GM04504 (cell line): Measurements from ENCODE around the gene MARCHF6.
"Not testable (repeated sequence)": the region's sequence is repeated elsewhere in the genome, so short reads cannot be mapped to it uniquely, and the experiment has no call there.

ENCODE experiments used
- DNase-seq: peaks from one replicate; pipeline ENCODE4 v3.0.0-alpha.2; 2012; ENCODE audit warnings: low read depth

MARCHF6 gene

GRCh38 chr5:10351199-10351905 lies 2.1 kb upstream of the MARCHF6 start:
- DNase-seq = no peak

DNA sequence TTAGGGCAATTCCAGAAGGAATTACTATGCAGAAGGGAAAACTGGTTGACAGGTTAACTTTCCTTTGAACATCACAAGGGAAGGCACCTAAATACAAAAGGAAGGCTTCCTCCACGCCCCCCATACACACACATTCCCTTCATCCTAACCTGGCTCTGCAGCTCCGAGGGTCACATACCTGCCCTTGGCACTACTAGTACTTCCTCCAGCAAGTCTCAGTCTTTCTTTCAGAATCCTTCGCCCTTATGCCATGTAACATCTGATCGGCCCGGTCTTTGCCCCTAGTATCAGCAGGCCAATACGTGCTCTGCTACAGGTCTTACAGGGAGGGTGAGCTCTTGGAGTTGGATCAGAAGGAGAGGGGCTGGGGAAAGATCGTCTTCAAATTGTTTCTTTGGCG lies 1.6 kb upstream of the MARCHF6 start:
- no peak for DNase-seq

DNA sequence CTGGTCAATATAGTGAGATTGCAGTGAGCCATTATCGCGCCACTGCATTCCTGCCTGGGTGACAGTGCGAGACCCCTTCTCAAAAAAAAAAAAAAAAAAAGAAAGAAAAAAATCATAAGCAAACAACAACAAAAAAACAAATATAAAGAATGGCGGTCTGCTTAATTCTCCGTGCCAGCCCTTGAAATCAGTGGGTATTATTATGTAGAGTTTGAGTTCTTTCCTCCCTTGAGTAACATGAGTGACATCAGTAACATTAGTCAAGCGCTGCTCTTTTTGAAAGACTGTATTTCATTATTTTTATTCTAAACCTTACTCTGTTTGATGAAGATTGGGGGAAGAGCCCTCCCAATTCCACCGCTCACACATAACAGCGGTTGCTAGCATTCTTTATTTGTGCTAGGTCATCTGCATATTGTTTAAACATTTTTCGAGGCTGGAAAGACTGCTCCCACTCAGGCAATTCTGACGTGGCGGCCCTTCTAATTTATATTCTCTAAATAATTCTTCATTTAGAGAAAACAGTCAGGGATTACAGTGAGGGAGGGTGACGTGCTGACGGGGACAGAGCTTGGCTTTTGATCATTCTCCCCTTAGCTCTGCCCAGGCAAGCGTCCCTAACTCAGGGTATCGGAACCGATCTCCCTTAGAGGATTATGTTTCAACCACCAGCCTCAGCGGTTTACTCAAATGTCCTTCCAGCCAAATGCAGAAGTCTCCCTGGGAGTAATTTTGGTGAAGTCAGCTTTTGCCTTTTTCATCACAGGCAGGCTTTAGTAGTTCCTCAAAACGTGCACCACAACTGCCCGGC lies 860 bp upstream of the MARCHF6 start:
- no peak for DNase-seq

DNA sequence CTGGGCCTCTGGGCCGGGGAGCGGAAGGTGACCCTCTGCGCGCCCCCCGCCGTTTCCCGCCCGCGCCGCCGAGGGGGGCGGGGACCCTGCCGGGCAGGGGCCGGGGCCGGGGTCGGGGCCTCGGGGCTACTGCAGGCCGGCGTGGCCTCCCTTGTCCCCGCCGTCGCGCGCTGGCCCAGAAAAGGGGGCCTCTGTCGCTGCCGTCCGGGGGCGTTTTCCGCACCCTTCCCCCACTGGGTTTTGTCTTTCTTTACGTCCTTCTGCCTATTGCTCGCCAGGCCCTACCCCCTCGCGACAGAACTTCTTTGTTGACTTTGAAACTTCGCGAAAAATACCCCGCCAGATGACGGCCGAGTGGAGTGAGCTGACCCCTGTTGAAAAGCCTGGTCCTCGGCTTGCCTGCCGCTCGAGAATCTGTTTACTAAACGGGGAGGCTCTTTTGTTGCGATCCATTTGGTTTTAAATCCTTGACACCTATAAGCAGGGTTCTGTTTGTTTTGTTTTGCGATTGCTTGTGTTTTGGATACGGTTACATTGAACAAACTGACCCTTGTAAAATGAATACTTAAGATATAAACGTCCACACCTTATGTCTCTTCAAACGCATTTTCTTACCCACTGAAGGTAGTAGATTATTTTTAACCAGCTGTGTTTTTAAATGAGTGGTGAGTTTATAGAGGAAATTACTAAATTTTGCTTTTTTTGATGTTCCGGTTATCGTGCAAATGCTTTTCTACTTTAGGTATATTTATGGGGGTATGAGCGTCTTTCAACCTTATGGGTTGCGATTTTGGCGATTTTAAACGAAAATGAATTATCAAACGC lies 765 bp downstream of the MARCHF6 start:
- DNase-seq = no peak

DNA sequence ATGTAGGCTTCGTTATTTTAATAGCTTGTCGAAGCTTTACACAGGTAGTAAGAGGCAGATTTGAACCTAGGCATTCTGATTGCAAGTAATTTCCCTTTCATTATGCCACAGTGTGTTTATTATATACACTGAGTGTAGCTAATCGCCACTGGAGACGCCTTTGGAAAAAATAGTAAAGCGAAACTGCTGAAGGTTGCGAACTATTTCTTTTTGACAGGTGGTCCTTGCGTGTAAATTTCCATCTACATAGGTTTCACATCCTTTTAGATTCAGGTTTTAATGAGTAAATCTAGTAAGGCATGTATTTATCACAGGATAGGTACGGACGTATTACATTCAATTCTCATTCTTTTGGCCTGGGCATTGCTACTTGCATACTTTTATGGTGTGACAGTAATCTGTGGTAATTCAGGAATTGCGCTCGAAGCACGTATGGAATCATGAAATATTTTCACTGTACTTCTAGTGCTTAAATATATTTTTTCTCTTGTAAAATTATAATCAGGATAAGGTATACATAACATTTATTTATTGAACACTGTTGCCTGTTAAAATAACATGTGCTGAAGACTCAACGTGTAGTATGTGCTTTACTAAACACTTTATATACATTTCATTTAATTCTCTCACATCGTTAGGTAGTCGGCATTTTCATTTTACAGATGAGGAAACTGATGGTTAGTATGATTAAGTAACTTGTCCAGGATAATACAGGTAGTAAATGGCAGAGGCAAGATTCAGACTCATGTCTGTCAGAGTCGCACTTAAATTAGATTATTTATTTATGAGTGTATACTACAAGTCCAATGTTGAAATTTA lies 1.8 kb downstream of the MARCHF6 start:
- DNase-seq = no peak

- DNase-seq = no peak
These were observed 5.5 kb downstream of the MARCHF6 start for GRCh38 chr5:10358999-10359398.

GRCh38 chr5:10360686-10361085 lies 7.2 kb downstream of the MARCHF6 start:
- DNase-seq = no peak

DNA sequence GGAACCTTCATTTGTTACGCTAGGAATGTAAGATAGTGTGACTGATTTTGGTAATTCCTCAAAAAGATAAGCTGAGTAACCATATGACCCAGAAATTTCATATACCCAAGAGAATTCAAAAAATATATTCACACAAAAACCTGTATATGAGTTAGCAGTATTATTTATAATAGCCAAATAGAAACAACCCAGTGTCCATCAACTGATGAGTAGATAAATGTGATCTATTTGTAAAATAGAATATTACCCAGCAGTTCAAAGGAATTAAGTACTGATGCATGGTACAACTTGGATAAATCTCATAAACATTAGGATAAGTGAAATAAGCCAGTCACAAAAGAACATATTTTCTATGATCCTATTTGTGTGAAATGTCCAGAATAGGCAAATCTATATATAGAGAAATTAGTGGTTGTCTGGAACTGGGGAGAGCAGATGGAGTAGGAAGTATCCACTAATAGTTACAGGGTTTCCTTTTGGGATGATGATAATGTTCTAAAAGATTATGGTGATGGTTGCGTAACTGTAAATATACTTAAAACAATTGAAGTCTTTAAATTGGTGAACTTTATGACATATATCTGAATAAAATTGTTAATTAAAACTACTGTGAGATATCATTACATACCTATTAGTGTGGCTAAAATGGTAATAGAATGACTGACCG lies 10.2 kb downstream of the MARCHF6 start:
- no peak for DNase-seq

- DNase-seq = no peak
These were observed 10.7 kb downstream of the MARCHF6 start for GRCh38 chr5:10364186-10364689.

DNA sequence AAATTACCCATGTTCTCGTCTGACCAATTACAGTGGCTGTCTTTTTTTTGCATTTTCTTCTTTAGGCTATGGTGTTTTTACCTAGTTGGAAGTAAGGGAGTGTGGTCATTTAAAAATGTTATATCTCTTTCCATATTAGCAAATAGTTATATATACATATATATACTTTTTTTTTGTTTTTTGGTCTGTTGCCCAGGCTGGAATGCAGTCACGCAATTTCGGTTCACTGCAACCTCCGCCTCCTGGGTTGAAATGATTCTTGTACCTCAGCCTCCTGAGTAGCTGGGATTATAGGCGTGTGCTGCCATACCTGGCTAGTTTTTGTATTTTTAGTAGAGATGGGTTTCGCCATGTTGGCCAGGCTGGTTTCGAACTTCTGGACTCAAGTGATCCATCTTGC lies 12.3 kb downstream of the MARCHF6 start:
- DNase-seq = no peak

DNA sequence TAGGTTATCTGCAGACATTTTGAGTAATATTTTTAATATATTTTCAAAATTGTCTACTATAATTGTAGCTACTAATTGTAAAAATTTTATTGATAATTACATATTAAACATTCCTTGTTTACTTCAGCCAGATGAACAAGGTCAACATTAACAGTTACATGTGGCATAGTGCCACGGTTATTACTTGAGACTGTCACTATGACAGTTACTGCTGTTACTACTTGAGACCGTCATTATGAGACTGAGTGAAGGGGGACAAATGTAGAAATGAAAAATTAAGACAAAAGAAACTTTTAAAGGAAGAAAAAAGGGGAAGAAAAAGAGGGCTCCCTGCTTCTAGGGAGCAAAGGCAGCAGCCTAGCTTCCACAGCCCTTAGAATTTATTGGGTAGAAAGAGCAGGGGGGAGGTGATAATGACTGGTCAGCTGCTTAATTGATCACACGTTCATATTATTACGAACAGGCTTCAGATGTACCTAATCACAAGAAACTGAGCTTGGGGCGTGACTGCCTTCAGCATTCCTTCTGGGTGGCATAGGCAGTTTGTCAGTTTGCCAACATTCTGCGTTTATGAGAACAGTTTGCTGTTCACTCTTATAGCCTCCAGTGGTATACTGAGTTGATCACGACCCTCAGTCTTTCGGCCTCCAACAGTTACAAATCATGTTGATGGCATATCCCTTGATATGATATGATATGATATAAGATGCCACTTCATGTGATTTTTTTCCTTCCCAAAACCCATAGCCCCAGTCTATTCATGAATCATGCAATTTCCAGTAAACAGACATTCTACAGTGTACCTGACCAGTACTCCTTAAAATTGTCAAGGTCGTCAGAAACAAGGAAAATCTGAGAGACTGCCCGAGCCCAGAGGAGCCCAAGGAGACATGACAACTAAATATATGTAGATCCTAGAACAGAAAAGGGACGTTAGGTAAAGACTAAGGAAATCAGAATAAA lies 13.1 kb downstream of the MARCHF6 start:
- DNase-seq = no peak

- no peak for DNase-seq
These were observed 14.1 kb downstream of the MARCHF6 start for GRCh38 chr5:10367579-10367978.

- DNase-seq = no peak
These were observed 17.4 kb downstream of the MARCHF6 start for GRCh38 chr5:10370931-10371330.

GRCh38 chr5:10371369-10371768 lies 17.9 kb downstream of the MARCHF6 start:
- not testable (repeated sequence) for DNase-seq

GRCh38 chr5:10372726-10373709 lies 19.5 kb downstream of the MARCHF6 start:
- DNase-seq = no peak

- DNase-seq = no peak
These were observed 20.8 kb downstream of the MARCHF6 start for GRCh38 chr5:10374046-10375022.

DNA sequence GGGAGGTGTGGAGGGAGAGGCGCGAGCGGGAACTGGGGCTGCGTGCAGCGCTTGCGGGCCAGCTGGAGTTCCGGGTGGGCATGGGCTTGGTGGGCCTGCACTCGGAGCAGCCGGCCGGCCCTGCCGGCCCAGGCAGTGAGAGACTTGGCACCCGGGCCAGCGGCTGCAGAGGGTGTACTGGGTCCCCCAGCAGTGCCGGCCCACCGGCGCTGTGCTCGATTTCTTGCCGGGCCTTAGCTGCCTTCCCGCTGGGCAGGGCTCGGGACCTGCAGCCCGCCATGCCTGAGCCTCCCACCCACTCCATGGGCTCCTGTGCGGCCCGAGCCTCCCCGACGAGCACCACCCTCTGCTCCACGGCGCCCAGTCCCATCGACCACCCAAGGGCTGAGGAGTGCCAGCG lies 21.7 kb downstream of the MARCHF6 start:
- not testable (repeated sequence) for DNase-seq
